Measurements from ENCODE around the gene NTNG2. TPM values are rescaled to one million over a fixed set of nuclear protein-coding genes. Genes with fewer than 3 reads are reported as not detected.

The NTNG2 gene
- total and polyA plus RNA-seq, 9 of the 15 experiments (the other 6 are each of a cell fraction or from before 2014, with no cell fraction given) = 0.01 to 0.11 (median 0.09) TPM; not detected in 6

- BruUV-seq (replicated peaks) = no TSS peak
- POLR2A ChIA-PET = no interaction called here
Measured at GRCh38 chr9:132283863-132284262, 122.0 kb downstream of the NTNG2 start.

More at GRCh38 chr9:132283863-132284262, 122.0 kb downstream of the NTNG2 start:
- no peaks in the 10 kb centered on the region for H3K9me3 ChIP-seq (replicated peaks; ENCODE audit: control insufficient read depth, insufficient read depth, low read depth, low read length)
- no peak overlapping the region for H3K4me2 ChIP-seq (ENCODE audit: insufficient read depth, low read length)
- in situ Hi-C loops (cut with MboI) = no loop called here
- H3K9me1 ChIP-seq (ENCODE audit: control insufficient read depth, insufficient read depth, low read length) = no peaks in the 10 kb centered on the region
- H3K9ac ChIP-seq (ENCODE audit: insufficient read depth in 1 of 2, low read depth in 2 of 2, low read length in 2 of 2) = no peak overlapping the region
- H4K20me1 ChIP-seq (replicated peaks; ENCODE audit: control insufficient read depth, insufficient read depth, low read length) = no peaks in the 10 kb centered on the region
- H2AFZ ChIP-seq (ENCODE audit: low read depth, low read length) = no peak overlapping the region
- no peak overlapping the region for H3K4me3 ChIP-seq
- WGBS (ENCODE audit: insufficient coverage, low coverage, missing lambda C conversion rate) = 93% methylated on average over 7 of the region's 7 CpGs
- DNase-seq (ENCODE audit: extremely low read depth in 1 of 4, low spot score in 3 of 4) (no peak), ATAC-seq (no peak), FAIRE-seq (no peak)
- peaks cover 89% of the 10 kb centered on the region for H3K36me3 ChIP-seq (ENCODE audit: control insufficient read depth, insufficient read depth, low read length)
- H3K79me2 ChIP-seq (ENCODE audit: control insufficient read depth, insufficient read depth, low read length) = no peaks in the 10 kb centered on the region
- H3K27me3 ChIP-seq (ENCODE audit: control insufficient read depth in 2 of 2, insufficient read depth in 2 of 2, low read length in 2 of 2) = no peaks in the 10 kb centered on the region
- intact Hi-C loops (cut with micrococcal nuclease) = no loop called here
- no peak overlapping the region for H3K27ac ChIP-seq (ENCODE audit: extremely low read depth, low read depth, low read length)
- CTCF ChIA-PET (ENCODE audit: low intra/inter-chr PET ratio) = no interaction called here
- TF ChIP-seq PKNOX1 (IDR thresholded peaks at IDR 0.05) (no peak), ZKSCAN1 (IDR thresholded peaks at IDR 0.05; ENCODE audit: low read depth, low read length) (no peak), ZNF584 (CRISPR knock-in tag; IDR thresholded peaks at IDR 0.05; ENCODE audit: low read depth) (no peak), CHD7 (IDR thresholded peaks at IDR 0.05; ENCODE audit: low read depth, low read length) (no peak), ZNF655 (CRISPR knock-in tag; IDR thresholded peaks at IDR 0.05) (no peak), CTBP1 (IDR thresholded peaks at IDR 0.05; ENCODE audit: borderline replicate concordance) (no peak), ZNF134 (CRISPR knock-in tag; conservative IDR thresholded peaks at IDR 0.05) (no peak), TARDBP (IDR thresholded peaks at IDR 0.05) (no peak)
- peaks cover 0 to under 1% of the 10 kb centered on the region in 2 experiments; a peak in 1 of 5 replicates for H3K4me1 ChIP-seq (replicated peaks in 1 of 2; ENCODE audit: control insufficient read depth in 2 of 2, insufficient read depth in 2 of 2, low read length in 2 of 2)
